PC-9 (cell line): ENCODE measurements around the gene HOXD10. TPM values are rescaled to one million over a fixed set of nuclear protein-coding genes. Genes with fewer than 3 reads are reported as not detected.

Experiments
- BruUV-seq: library from RNA; stranded (reverse); fragments of 400-500 nt; replicated peaks from 2 replicates; lab custom pipeline; 2021; lab: Mats Ljungman, UMichigan
- CTCF ChIA-PET: fragments of 300-600 bp; sonication (Branson Sonifier 250); formaldehyde crosslinking; loops from one replicate; lab custom pipeline; 2022; ENCODE audit warnings: antibody characterized with exemption; lab: Charles Lee
- POLR2A ChIA-PET: fragments of 300-600 bp; sonication (Branson Sonifier 250); formaldehyde crosslinking; loops from one replicate; lab custom pipeline; 2022; ENCODE audit warnings: antibody characterized with exemption; ENCODE audit not compliant: unreplicated experiment; lab: Charles Lee
- DNase-seq, 2 experiments: peaks; one replicate each; pipeline versions ENCODE4 v3.0.0 to v3.0.0-alpha.2; 2015 to 2022; ENCODE audit warnings: mixed read lengths in 1 of 2
- H2AFZ ChIP-seq: fragments of 200-600 bp; sonication (generic); 2 replicates; pipeline ENCODE4 v1.8.1; 2017; ENCODE audit warnings: antibody characterized with exemption
- H3F3A ChIP-seq: fragments of 200-600 bp; sonication (generic); 2 replicates; pipeline ENCODE4 v1.8.1; 2017; ENCODE audit warnings: antibody characterized with exemption, mild to moderate bottlenecking, low read depth; ENCODE audit not compliant: insufficient read depth
- H3K27ac ChIP-seq: fragments of 200-600 bp; sonication (generic); 2 replicates; pipeline ENCODE4 v1.6.1; 2016; ENCODE audit warnings: mixed run types
- H3K27me3 ChIP-seq: fragments of 200-600 bp; sonication (generic); 2 replicates; pipeline ENCODE4 v1.6.1; 2016; ENCODE audit warnings: low read depth, mixed run types; ENCODE audit not compliant: insufficient read depth
- H3K36me3 ChIP-seq: fragments of 200-600 bp; sonication (generic); 2 replicates; pipeline ENCODE4 v1.6.1; 2016; ENCODE audit warnings: low read depth, mixed run types
- H3K4me1 ChIP-seq: fragments of 200-600 bp; sonication (generic); replicated peaks from 2 replicates; pipeline ENCODE4 v1.6.1; 2016; ENCODE audit warnings: mixed run types; ENCODE audit not compliant: insufficient read depth
- H3K4me2 ChIP-seq: fragments of 200-600 bp; sonication (generic); 2 replicates; pipeline ENCODE4 v1.6.1; 2017; ENCODE audit warnings: mixed run types
- H3K4me3 ChIP-seq: fragments of 200-600 bp; sonication (generic); 2 replicates; pipeline ENCODE4 v1.6.1; 2016; ENCODE audit warnings: mixed run types
- H3K79me2 ChIP-seq: fragments of 200-600 bp; sonication (generic); 2 replicates; pipeline ENCODE4 v1.6.1; 2017; ENCODE audit warnings: low read depth, mixed run types
- H3K9me2 ChIP-seq: fragments of 200-600 bp; sonication (generic); 2 replicates; pipeline ENCODE4 v1.8.1; 2017; ENCODE audit warnings: mild to moderate bottlenecking; ENCODE audit not compliant: insufficient read depth
- H3K9me3 ChIP-seq: fragments of 200-600 bp; sonication (generic); 2 replicates; pipeline ENCODE4 v1.8.1; 2016; ENCODE audit warnings: low read depth; ENCODE audit not compliant: insufficient read depth
- H4K20me1 ChIP-seq: fragments of 200-600 bp; sonication (generic); 2 replicates; pipeline ENCODE4 v1.8.1; 2017; ENCODE audit not compliant: insufficient read depth
- CTCF ChIP-seq: fragments of 200-600 bp; sonication (generic); conservative IDR thresholded peaks from 2 replicates; pipeline ENCODE4 v1.6.1; 2017; ENCODE audit warnings: mixed run types, antibody characterized with exemption, mild to moderate bottlenecking, moderate library complexity
- EZH2 ChIP-seq: fragments of 200-600 bp; sonication (generic); IDR thresholded peaks from 2 replicates; pipeline ENCODE4 v1.8.0; 2017; ENCODE audit warnings: antibody characterized with exemption, low read depth
- intact Hi-C: fragments of 100-400 bp; cut with micrococcal nuclease; formaldehyde crosslinking; loops from one replicate; pipeline ENCODE4 v1.10.0; 2022; ENCODE audit not compliant: unreplicated experiment
- total RNA-seq: library from RNA; stranded (reverse); gene quantifications from 2 replicates; pipeline ENCODE4 v1.2.3, GENCODE V29; 2021

HOXD10 gene
- total RNA-seq, 1 experiment from 2014 or later, result not detected

GRCh38 chr2:176161825-176162626, 45.4 kb downstream of the HOXD10 start:
- BruUV-seq, result no TSS peak
- Histone ChIP-seq H3K9me2 (no peaks in the 10 kb centered on the region), H3K36me3 (no peaks in the 10 kb centered on the region), H2AFZ (no peak overlapping the region), H4K20me1 (no peaks in the 10 kb centered on the region), H3F3A (no peaks in the 10 kb centered on the region), H3K9me3 (no peaks in the 10 kb centered on the region), H3K4me3 (no peak overlapping the region), H3K4me2 (no peak overlapping the region), H3K79me2 (no peaks in the 10 kb centered on the region), H3K27me3 (peaks cover 90% of the 10 kb centered on the region), H3K4me1 (no peaks in the 10 kb centered on the region), H3K27ac (no peak overlapping the region)
- CTCF ChIA-PET, result interaction anchor here (0.6 to 0.7 kb wide), 2 partner anchors 66 to 226 kb away, joined by 3 read pairs; no protein-coding TSS in a partner anchor
- POLR2A ChIA-PET, result interaction anchor here (0.6 kb wide), 1 partner anchor 851 kb away, joined by 6 read pairs; no protein-coding TSS in a partner anchor
- intact Hi-C loops, result no loop called here
- no peak for TF ChIP-seq EZH2
- TF ChIP-seq CTCF, result no peak
- DNase-seq, result no peak

- Histone ChIP-seq H4K20me1 (no peaks in the 10 kb centered on the region), H3K4me3 (no peak overlapping the region), H2AFZ (no peak overlapping the region), H3K79me2 (no peaks in the 10 kb centered on the region), H3K27me3 (peaks cover 87% of the 10 kb centered on the region), H3K4me1 (no peaks in the 10 kb centered on the region), H3K4me2 (no peak overlapping the region), H3K27ac (no peak overlapping the region), H3K9me3 (no peaks in the 10 kb centered on the region), H3K9me2 (no peaks in the 10 kb centered on the region), H3K36me3 (no peaks in the 10 kb centered on the region), H3F3A (no peaks in the 10 kb centered on the region)
- POLR2A ChIA-PET, result no interaction called here
- DNase-seq, result no peak
- intact Hi-C loops, result no loop called here
- CTCF ChIA-PET, result interaction anchor here (0.7 kb wide), 1 partner anchor 65 kb away, joined by 3 read pairs; no protein-coding TSS in a partner anchor
- no TSS peak for BruUV-seq
- TF ChIP-seq EZH2 (no peak), CTCF (no peak)
Measured at GRCh38 chr2:176162911-176163671, 46.5 kb downstream of the HOXD10 start.

- intact Hi-C loops, result no loop called here
- no peaks in the 10 kb centered on the region for H3K36me3 ChIP-seq
- no peak overlapping the region for H3K27ac ChIP-seq
- no peaks in the 10 kb centered on the region for H4K20me1 ChIP-seq
- no peaks in the 10 kb centered on the region for H3K4me1 ChIP-seq
- ChIA-PET CTCF (no interaction called here), POLR2A (no interaction called here)
- no peaks in the 10 kb centered on the region for H3K79me2 ChIP-seq
- TF ChIP-seq CTCF (no peak), EZH2 (no peak)
- no peak overlapping the region for H2AFZ ChIP-seq
- no peak overlapping the region for H3K4me2 ChIP-seq
- no peak for DNase-seq
- H3F3A ChIP-seq, result no peaks in the 10 kb centered on the region
- no peaks in the 10 kb centered on the region for H3K9me3 ChIP-seq
- H3K9me2 ChIP-seq, result no peaks in the 10 kb centered on the region
- H3K27me3 ChIP-seq, result peaks cover 82% of the 10 kb centered on the region
- no peak overlapping the region for H3K4me3 ChIP-seq
- no TSS peak for BruUV-seq
Measured at GRCh38 chr2:176163672-176164056, 47.1 kb downstream of the HOXD10 start.
